Measurements from ENCODE around the gene CGNL1.

DNA sequence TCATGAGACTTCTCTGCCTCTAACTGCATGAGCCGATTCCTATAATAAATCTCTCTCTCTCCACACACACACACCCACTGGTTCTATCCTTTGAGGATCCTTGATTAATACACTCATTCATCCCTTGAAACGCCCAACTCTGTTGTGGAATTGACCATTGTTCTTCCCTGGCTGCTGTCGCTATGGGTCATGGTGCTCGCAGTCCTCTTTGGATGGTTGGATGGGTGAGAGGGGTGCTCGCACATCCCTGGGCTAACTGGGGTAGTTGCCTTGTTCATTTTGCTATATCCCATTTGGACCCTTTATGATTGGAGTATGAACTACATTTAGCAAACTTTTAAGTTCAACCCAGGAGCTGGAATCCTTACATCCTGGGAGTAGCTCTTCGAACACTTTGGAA is 181.5 kb downstream of the CGNL1 start:
- TF ChIP-seq CTCF (IDR thresholded peaks at IDR 0.05) (no peak), POLR2A (IDR thresholded peaks at IDR 0.05) (no peak)

All from lower leg skin (tissue), 3 donors.